K562 (cell line): ENCODE results near the gene C1orf116. TPM values are rescaled to one million over a fixed set of nuclear protein-coding genes. Genes with fewer than 3 reads are reported as not detected.

Source experiments
- AFF1 ChIP-seq, 2 experiments: fragments of 450-650 bp; IDR thresholded peaks; 2 replicates each; pipeline ENCODE4 v1.6.1; 2018; ENCODE audit warnings: mild to moderate bottlenecking in 2 of 2, low read depth in 1 of 2; ENCODE audit not compliant: partially characterized antibody in 2 of 2
- CHD4 ChIP-seq: fragments of 200-600 bp; sonication (generic); IDR thresholded peaks from 3 replicates; pipeline ENCODE4 v1.6.1; 2012; ENCODE audit warnings: low read depth, mild to moderate bottlenecking, mixed read lengths, low read length, inconsistent platforms; ENCODE audit not compliant: insufficient read depth, insufficient replicate concordance, poor library complexity, severe bottlenecking
- CSDE1 ChIP-seq, 2 experiments: fragments of 450-650 bp; IDR thresholded peaks; 2 replicates each; pipeline ENCODE4 v1.6.1; 2016; ENCODE audit warnings: mild to moderate bottlenecking in 1 of 2
- E2F5 ChIP-seq: sonication (generic); formaldehyde crosslinking; IDR thresholded peaks from 2 replicates; pipeline ENCODE4 v1.8.0; 2022; ENCODE audit warnings: mild to moderate bottlenecking, missing genetic modification reagents
- ESRRA ChIP-seq: fragments of 450-650 bp; IDR thresholded peaks from 2 replicates; pipeline ENCODE4 v1.6.1; 2014; ENCODE audit warnings: low read depth, mild to moderate bottlenecking, moderate library complexity, borderline replicate concordance
- FOSL1 ChIP-seq: fragments of 200-800 bp; sonication (Bioruptor generic); conservative IDR thresholded peaks from 2 replicates; pipeline ENCODE4 v1.6.1; 2016; ENCODE audit warnings: missing genetic modification characterization, missing compliant biosample characterization
- KDM1A ChIP-seq, 2 experiments: fragments of 450-650 bp; IDR thresholded peaks; 2 replicates each; pipeline ENCODE4 v1.6.1; 2016; ENCODE audit warnings: mild to moderate bottlenecking in 2 of 2
- KHSRP ChIP-seq: fragments of 450-650 bp; IDR thresholded peaks from 2 replicates; pipeline ENCODE4 v1.6.1; 2017
- MECOM ChIP-seq: fragments of 250-450 bp; sonication (Bioruptor Pico); IDR thresholded peaks from 2 replicates; pipeline ENCODE4 v1.8.0; 2022; ENCODE audit warnings: inconsistent platforms
- NCOA6 ChIP-seq: fragments of 450-650 bp; IDR thresholded peaks from 2 replicates; pipeline ENCODE4 v1.6.1; 2017; ENCODE audit warnings: mild to moderate bottlenecking
- NRF1 ChIP-seq, 2 experiments: fragments of 450-650 bp; IDR thresholded peaks in 1 of 2; conservative IDR thresholded peaks in 1 of 2; 2 replicates each; pipeline ENCODE4 v1.6.1; 2014; ENCODE audit warnings: mild to moderate bottlenecking in 2 of 2
- PCBP1 ChIP-seq: fragments of 200-400 bp; formaldehyde crosslinking; IDR thresholded peaks from 2 replicates; pipeline ENCODE4 v1.6.1; 2018; ENCODE audit warnings: mild to moderate bottlenecking, low read depth, low read length; ENCODE audit not compliant: poor library complexity, severe bottlenecking
- PKNOX1 ChIP-seq: fragments of 450-650 bp; IDR thresholded peaks from 2 replicates; pipeline ENCODE4 v1.6.1; 2016
- PYGO2 ChIP-seq: fragments of 450-650 bp; IDR thresholded peaks from 2 replicates; pipeline ENCODE4 v1.6.1; 2016; ENCODE audit warnings: mild to moderate bottlenecking, missing genetic modification characterization, moderate library complexity, missing compliant biosample characterization
- SNRNP70 ChIP-seq: fragments of 200-400 bp; formaldehyde crosslinking; optimal IDR thresholded peaks from 2 replicates; pipeline ENCODE3; 2017; ENCODE audit warnings: low read depth, low read length
- SREBF2 ChIP-seq: sonication (generic); formaldehyde crosslinking; IDR thresholded peaks from 2 replicates; pipeline ENCODE4 v1.4.0; 2020; ENCODE audit warnings: mild to moderate bottlenecking, missing genetic modification reagents
- SRSF7 ChIP-seq: fragments of 200-400 bp; formaldehyde crosslinking; optimal IDR thresholded peaks from 2 replicates; pipeline ENCODE3; 2017; ENCODE audit warnings: mild to moderate bottlenecking, low read depth, low read length
- TBL1XR1 ChIP-seq, 2 experiments: IDR thresholded peaks; 2 replicates each; pipeline ENCODE4 v1.6.1; 2012; ENCODE audit warnings: improper control_type of control experiment in 2 of 2, low read length in 2 of 2, mild to moderate bottlenecking in 1 of 2
- TBP ChIP-seq: optimal IDR thresholded peaks from 2 replicates; pipeline ENCODE3; 2011; ENCODE audit warnings: low read depth, low read length, improper control_type of control experiment
- TCF3 ChIP-seq: sonication (generic); formaldehyde crosslinking; IDR thresholded peaks from 2 replicates; pipeline ENCODE4 v1.4.0; 2020; ENCODE audit warnings: mild to moderate bottlenecking, missing genetic modification reagents
- ZFPM2 ChIP-seq: fragments of 250-450 bp; sonication (Bioruptor Pico); IDR thresholded peaks from 2 replicates; pipeline ENCODE4 v1.5.1; 2022; ENCODE audit warnings: mild to moderate bottlenecking
- ZNF274 ChIP-seq: IDR thresholded peaks from 2 replicates; pipeline ENCODE4 v1.6.1; 2011; ENCODE audit warnings: low read depth, mild to moderate bottlenecking, low read length, moderate library complexity, borderline replicate concordance
- ZNF282 ChIP-seq: sonication (generic); formaldehyde crosslinking; IDR thresholded peaks from 2 replicates; pipeline ENCODE4 v1.8.1; 2023; ENCODE audit warnings: missing genetic modification reagents
- polyA plus RNA-seq, 8 experiments: library from polyadenylated mRNA; depleted of rRNA in 4 of 8; stranded (reverse) in 5 of 8; unstranded in 3 of 8; fragments of >200 nt; fragmentation: Nextera tagmentation in 2 of 8; fragmentation: Illumina TruSeq in 1 of 8; extraction: Ambion mirVana in 2 of 8; extraction: Trizol in 1 of 8; gene quantifications; 2 replicates each; pipeline versions ENCODE4 v1.2.1 to v1.2.3, GENCODE V29; 2011 to 2014; ENCODE audit warnings: inconsistent platforms in 1 of 8, missing spikeins in 1 of 8
- total RNA-seq, 7 experiments: library from RNA; depleted of rRNA in 6 of 7; stranded (reverse); fragments of >200 nt in 6 of 7; fragmentation: Illumina TruSeq in 2 of 7; extraction: Trizol in 2 of 7; gene quantifications; 2 replicates each; pipeline versions ENCODE4 v1.2.1 to v1.2.3, GENCODE V29; 2011 to 2021; ENCODE audit warnings: low replicate concordance in 1 of 7

C1orf116 gene
- total and polyA plus RNA-seq, 9 of the 15 experiments (the other 6 are each of a cell fraction or from before 2014, with no cell fraction given): 0.62 to 3.0 (median 0.95) TPM

GRCh38 chr1:207004931-207005830 is 27.4 kb downstream of the C1orf116 start (continued):
- TF ChIP-seq ZFPM2 (CRISPR knock-in tag) (no peak), NRF1 (conservative IDR thresholded peaks at IDR 0.05 in 1 of 2, IDR thresholded peaks at IDR 0.05 in 1 of 2) (no peak), ESRRA (peak; percentile 22; the same call in 1 of the 2 replicates), CSDE1 (IDR thresholded peaks at IDR 0.05) (no peak), SNRNP70 (no peak), MECOM (CRISPR knock-in tag) (no peak), PYGO2 (tag) (0 out of 2 replicates have a peak, but pooled peaks have one; percentile 15), SRSF7 (no peak), PCBP1 (no peak), KHSRP (no peak), E2F5 (CRISPR knock-in tag) (0 out of 2 replicates have a peak, but pooled peaks have one; percentile 56), NCOA6 (no peak), ZNF274 (no peak), ZNF282 (CRISPR knock-in tag) (no peak), PKNOX1 (0 out of 2 replicates have a peak, but pooled peaks have one; percentile 35), KDM1A (IDR thresholded peaks at IDR 0.05) (no peak), FOSL1 (tag) (peak; percentile 21; the same call in 1 of the 2 replicates), TBP (no peak), SREBF2 (CRISPR knock-in tag) (no peak), TBL1XR1 (IDR thresholded peaks at IDR 0.05; ENCODE audit: low read length in 2 of 2) (no peak), TCF3 (CRISPR knock-in tag) (no peak), CHD4 (no peak), AFF1 (IDR thresholded peaks at IDR 0.05; ENCODE audit: low read depth in 1 of 2, partially characterized antibody in 2 of 2) (peak; percentile 61 to 71)
